ENCODE measurements around the gene REV3L. TPM values are rescaled to one million over a fixed set of nuclear protein-coding genes. Genes with fewer than 3 reads are reported as not detected.
A peak's percentile ranks its signal among the peaks of the same experiment; 100 is the strongest.

REV3L gene
- total and polyA plus RNA-seq, 2 of the 8 experiments (the other 6 are each of a cell fraction or from before 2014, with no cell fraction given), result 2.1 to 6.6 TPM

DNA sequence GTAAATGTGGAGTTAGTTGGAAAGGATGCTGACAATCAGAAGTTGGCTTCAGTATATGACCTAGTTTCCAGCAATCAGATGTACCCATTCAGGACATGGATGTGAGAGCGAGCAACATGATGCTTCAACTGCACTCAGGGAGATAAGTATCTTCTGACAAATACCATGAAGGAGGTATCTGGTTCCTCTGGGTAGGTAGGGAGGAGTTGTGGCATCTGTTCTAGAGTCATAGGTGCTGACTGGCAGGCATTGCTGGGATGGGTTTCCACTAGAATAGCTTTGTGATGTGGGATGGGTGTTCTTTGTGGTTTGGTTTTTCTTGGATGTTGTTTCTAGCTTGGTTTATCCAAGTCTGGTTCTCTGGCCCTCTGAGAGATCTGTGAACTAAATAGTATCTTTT is 3.9 kb upstream of the REV3L start:
- Histone ChIP-seq H3K36me3 (ENCODE audit: control insufficient read depth in 2 of 4, insufficient read depth in 4 of 4, low read length in 3 of 4) (peaks cover 0 to 6% (median 4%) of the 10 kb centered on the region in 4 experiments; a peak in 5 of 8 replicates), H3K79me2 (ENCODE audit: control insufficient read depth in 1 of 2, insufficient read depth in 2 of 2, low read length in 2 of 2) (peaks cover 5 to 58% of the 10 kb centered on the region in 2 experiments)
- POLR2A ChIA-PET (ENCODE audit: partially characterized antibody), result interaction anchor here (0.9 to 1.4 kb wide), 2 partner anchors 12 to 64 kb away, joined by 3 read pairs; no protein-coding TSS in a partner anchor
- TF ChIP-seq SRF (IDR thresholded peaks at IDR 0.05; ENCODE audit: low read depth, low read length) (no peak), MAFK (IDR thresholded peaks at IDR 0.05; ENCODE audit: low read depth, low read length) (no peak), ATF3 (IDR thresholded peaks at IDR 0.05; ENCODE audit: insufficient read depth, low read depth, low read length) (no peak), CREB1 (IDR thresholded peaks at IDR 0.05) (no peak), SIX5 (IDR thresholded peaks at IDR 0.05; ENCODE audit: low read depth, low read length) (no peak), EZH2 (IDR thresholded peaks at IDR 0.05; ENCODE audit: low read depth, low read length, severe bottlenecking) (no peak), BRCA1 (IDR thresholded peaks at IDR 0.05; ENCODE audit: low read depth, low read length) (no peak), SIN3A (conservative IDR thresholded peaks at IDR 0.05 in 1 of 2, IDR thresholded peaks at IDR 0.05 in 1 of 2; ENCODE audit: low read depth in 1 of 2, low read length in 2 of 2) (no peak), KDM4A (IDR thresholded peaks at IDR 0.05; ENCODE audit: low read depth, low read length, severe bottlenecking) (no peak), RFX5 (IDR thresholded peaks at IDR 0.05; ENCODE audit: borderline replicate concordance, low read depth, low read length) (no peak), JUN (IDR thresholded peaks at IDR 0.05; ENCODE audit: low read depth, low read length) (no peak), CHD2 (IDR thresholded peaks at IDR 0.05; ENCODE audit: low read length) (no peak), TCF12 (IDR thresholded peaks at IDR 0.05; ENCODE audit: low read depth, low read length) (no peak), SIRT6 (IDR thresholded peaks at IDR 0.05; ENCODE audit: low read length) (no peak)

More for the DNA sequence above, 3.9 kb upstream of the REV3L start:
- Histone ChIP-seq H3K4me3 (ENCODE audit: extremely low read depth in 1 of 4, insufficient read depth in 2 of 4, low read depth in 3 of 4, low read length in 4 of 4) (no peak overlapping the region), H3K18ac (ENCODE audit: extremely low read depth, low read length) (no peak overlapping the region), H2BK15ac (ENCODE audit: low read length) (no peak overlapping the region), H4K8ac (ENCODE audit: extremely low read depth, insufficient read depth, low read length) (no peak overlapping the region), H2BK20ac (ENCODE audit: low read length) (no peak overlapping the region), H3K23ac (ENCODE audit: insufficient read length) (no peak overlapping the region), H3K14ac (ENCODE audit: insufficient read length) (no peak overlapping the region), H2AFZ (ENCODE audit: low read length) (no peak overlapping the region), H3K27me3 (replicated peaks in 1 of 4; ENCODE audit: control insufficient read depth in 3 of 4, extremely low read depth in 1 of 4, insufficient read depth in 3 of 4, low read length in 3 of 4) (peaks cover 0 to 1% (median 1%) of the 10 kb centered on the region in 4 experiments; a peak in 4 of 7 replicates), H2AK5ac (ENCODE audit: low read depth, low read length) (0 out of 2 replicates have a peak overlapping the region, but pooled peaks have one; percentile 1), H3K27ac (ENCODE audit: low read depth, low read length) (no peak overlapping the region), H2BK5ac (ENCODE audit: low read depth, low read length) (no peak overlapping the region), H3K56ac (replicated peaks; ENCODE audit: insufficient read length, low read depth, low read length) (no peak overlapping the region), H4K20me1 (replicated peaks in 1 of 2; ENCODE audit: control insufficient read depth in 1 of 2, insufficient read depth in 2 of 2, low read length in 2 of 2) (peaks cover under 1 to 2% of the 10 kb centered on the region in 2 experiments), H3K79me1 (ENCODE audit: low read depth, low read length) (peaks cover 3% of the 10 kb centered on the region), H3K9me3 (ENCODE audit: insufficient read depth in 2 of 2, low read depth in 1 of 2, low read length in 1 of 2) (no peaks in the 10 kb centered on the region; a peak in 1 of 4 replicates), H4K91ac (replicated peaks; ENCODE audit: insufficient read length, low read length) (no peak overlapping the region), H3K23me2 (ENCODE audit: low read depth, low read length) (peaks cover 7% of the 10 kb centered on the region), H2BK120ac (replicated peaks; ENCODE audit: low read depth, low read length) (no peak overlapping the region), H3K4ac (replicated peaks; ENCODE audit: insufficient read length, low read depth, low read length) (no peak overlapping the region), H3K4me2 (ENCODE audit: insufficient read depth in 1 of 2, low read depth in 2 of 2, low read length in 2 of 2) (no peak overlapping the region), H4K5ac (ENCODE audit: insufficient read length, low read depth, low read length) (no peak overlapping the region), H3K9ac (replicated peaks in 1 of 4; ENCODE audit: extremely low read depth in 1 of 4, low read depth in 3 of 4, low read length in 3 of 4) (no peak overlapping the region), H2BK12ac (ENCODE audit: low read depth, low read length) (no peak overlapping the region), H3K4me1 (replicated peaks in 1 of 4; ENCODE audit: control insufficient read depth in 3 of 4, insufficient read depth in 4 of 4, low read length in 3 of 4) (no peaks in the 10 kb centered on the region; a peak in 1 of 7 replicates)
- DNase-seq (ENCODE audit: low read depth in 1 of 2, low spot score in 2 of 2) (no peak), FAIRE-seq (no peak)
- 95% methylated on average over 1 of the region's 1 CpG; no CpG with 5 or more reads in 1 of the 2 experiments for WGBS, 2 experiments (ENCODE audit: extremely low coverage in 1 of 2, insufficient coverage in 1 of 2, insufficient read length in 1 of 2, insufficient replicate concordance in 2 of 2, low coverage in 1 of 2, low lambda C conversion rate in 2 of 2, missing lambda C conversion rate in 1 of 2)
- CTCF ChIA-PET (ENCODE audit: partially characterized antibody), result interaction anchor here (0.8 to 1.2 kb wide), 3 partner anchors 64 to 511 kb away, joined by 3 to 4 read pairs (median 3); no protein-coding TSS in a partner anchor

Measured in H1 (cell line).